Measurements from ENCODE around the gene PID1.

DNA sequence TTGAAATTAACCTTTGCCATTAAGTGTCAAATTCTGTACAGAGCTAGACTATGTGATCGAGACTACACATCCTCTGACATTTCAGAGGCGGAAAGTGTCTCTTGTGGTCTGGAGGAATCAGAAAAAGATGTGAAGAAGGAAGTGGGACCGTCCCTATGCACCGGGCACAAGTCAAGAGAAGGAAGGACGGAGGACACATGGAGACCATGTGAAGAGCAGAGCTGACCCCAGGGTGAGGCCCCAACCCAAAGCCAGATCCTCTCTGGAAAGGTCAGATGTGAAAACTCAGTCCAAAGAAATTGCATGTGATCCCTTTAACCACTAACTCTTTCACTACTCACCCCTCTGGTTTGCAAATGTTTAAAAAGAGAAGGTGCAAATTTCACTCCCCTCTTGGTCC, 92.4 kb downstream of the PID1 start:
- TF ChIP-seq CTCF (IDR thresholded peaks at IDR 0.05), result no peak
- TF ChIP-seq EZH2 (IDR thresholded peaks at IDR 0.05; ENCODE audit: borderline replicate concordance, insufficient read depth, low read depth, low read length, poor library complexity, severe bottlenecking), result no peak
